OCI-M2 (cell line): ENCODE results near the gene VCX2.
"Not testable (repeated sequence)": the region's sequence is repeated elsewhere in the genome, so short reads cannot be mapped to it uniquely, and the experiment has no call there.

Source experiments
- DNase-seq: peaks from one replicate; lab custom pipeline; 2025; ENCODE audit not compliant: unreplicated experiment; lab: John Stamatoyannopoulos, UW

The VCX2 gene

DNA sequence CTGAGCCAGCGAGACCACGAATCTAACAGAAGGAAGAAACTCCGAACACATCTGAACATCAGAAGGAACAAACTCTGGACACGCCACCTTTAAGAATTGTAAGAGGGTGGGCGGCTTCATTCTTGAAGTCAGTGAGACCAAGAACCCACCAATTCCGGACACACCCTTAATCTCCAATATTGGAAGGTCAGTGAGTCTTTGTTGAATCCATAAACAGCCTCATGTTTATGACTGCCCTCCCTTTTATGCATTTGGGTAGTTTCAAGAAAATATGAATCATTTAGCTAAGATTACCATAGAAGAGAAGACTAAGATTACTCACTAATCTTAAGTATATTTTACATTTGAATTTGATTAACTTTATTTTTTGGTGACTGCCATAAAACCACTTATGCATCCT, 48.5 kb downstream of the VCX2 start:
- no peak for DNase-seq

DNA sequence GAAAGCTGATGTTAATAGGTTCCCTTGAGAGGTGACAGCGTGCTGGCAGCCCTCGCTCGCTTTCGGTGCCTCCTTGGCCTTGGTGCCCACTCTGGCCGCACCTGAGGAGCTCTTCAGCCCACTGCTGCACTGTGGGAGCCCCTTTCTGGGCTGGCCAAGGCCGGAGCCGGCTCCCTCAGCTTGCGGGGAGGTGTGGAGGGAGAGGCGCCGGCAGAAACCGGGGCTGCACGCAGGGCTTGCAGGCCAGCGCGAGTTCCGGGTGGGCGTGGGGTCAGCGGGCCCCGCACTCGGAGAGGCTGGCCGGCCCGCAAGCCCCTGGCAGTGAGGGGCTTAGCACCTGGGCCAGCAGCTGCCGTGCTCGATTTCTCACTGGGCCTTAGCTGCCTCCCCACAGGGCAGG, 49.7 kb downstream of the VCX2 start:
- not testable (repeated sequence) for DNase-seq
